ENCODE data around the gene FALEC. TPM values are rescaled to one million over a fixed set of nuclear protein-coding genes. Genes with fewer than 3 reads are reported as not detected.
A peak's percentile ranks its signal among the peaks of the same experiment; 100 is the strongest.

Gene FALEC
- total and polyA plus RNA-seq, 9 of the 15 experiments (the other 6 are each of a cell fraction or from before 2014, with no cell fraction given) = 0.15 to 1.8 (median 0.53) TPM; not detected in 5

- H2AFZ ChIP-seq (ENCODE audit: low read depth, low read length) = no peak overlapping the region
- peaks cover 13% of the 10 kb centered on the region for H3K79me2 ChIP-seq (ENCODE audit: control insufficient read depth, insufficient read depth, low read length)
- intact Hi-C loops (cut with micrococcal nuclease) = no loop called here
- CTCF ChIA-PET (ENCODE audit: low intra/inter-chr PET ratio) = no interaction called here
- H3K27me3 ChIP-seq (ENCODE audit: control insufficient read depth in 2 of 2, insufficient read depth in 2 of 2, low read length in 2 of 2) = no peaks in the 10 kb centered on the region
- peak overlapping the region; percentile 63 for H3K4me2 ChIP-seq (ENCODE audit: insufficient read depth, low read length)
- ATAC-seq (no peak), DNase-seq (ENCODE audit: extremely low read depth in 1 of 4, low spot score in 3 of 4) (peak in 1 of 4 experiments; percentile 6), FAIRE-seq (no peak)
- no peak overlapping the region for H3K4me3 ChIP-seq
- in situ Hi-C loops (cut with MboI) = loop anchor here (10.0 kb wide), 1 partner anchor 427 kb away; no protein-coding TSS in a partner anchor
- H3K27ac ChIP-seq (ENCODE audit: extremely low read depth, low read depth, low read length) = peak overlapping the region; percentile 51; the same call in 2 of the 3 replicates
- H3K9me3 ChIP-seq (replicated peaks; ENCODE audit: control insufficient read depth, insufficient read depth, low read depth, low read length) = no peaks in the 10 kb centered on the region
- peaks cover 3% of the 10 kb centered on the region; the same call in 1 of the 2 replicates for H4K20me1 ChIP-seq (replicated peaks; ENCODE audit: control insufficient read depth, insufficient read depth, low read length)
- WGBS (ENCODE audit: insufficient coverage, low coverage, missing lambda C conversion rate) = 18% methylated on average over 3 of the region's 3 CpGs
- H3K36me3 ChIP-seq (ENCODE audit: control insufficient read depth, insufficient read depth, low read length) = peaks cover 30% of the 10 kb centered on the region
- peaks cover 6% of the 10 kb centered on the region for H3K9me1 ChIP-seq (ENCODE audit: control insufficient read depth, insufficient read depth, low read length)
- peaks cover 28 to 40% of the 10 kb centered on the region in 2 experiments for H3K4me1 ChIP-seq (replicated peaks in 1 of 2; ENCODE audit: control insufficient read depth in 2 of 2, insufficient read depth in 2 of 2, low read length in 2 of 2)
- POLR2A ChIA-PET = interaction anchor here (0.7 to 5.1 kb wide), 8 partner anchors 9 to 406 kb away, joined by 3 to 38 read pairs (median 6); partner anchors contain the start of genes ENSA and MCL1
- H3K9ac ChIP-seq (ENCODE audit: insufficient read depth in 1 of 2, low read depth in 2 of 2, low read length in 2 of 2) = peak overlapping the region; percentile 34 to 47; a peak in 3 of 4 replicates
- BruUV-seq (replicated peaks) = no TSS peak
- TF ChIP-seq GTF2E2 (tag; IDR thresholded peaks at IDR 0.05) = no peak
- TF ChIP-seq POLR2AphosphoS2 (IDR thresholded peaks at IDR 0.05; ENCODE audit: low read length) = peak; percentile 47; the same call in 1 of the 2 replicates
- TF ChIP-seq ZNF197 (CRISPR knock-in tag; IDR thresholded peaks at IDR 0.05; ENCODE audit: low read depth) = no peak
- TF ChIP-seq JUNB (CRISPR knock-in tag; conservative IDR thresholded peaks at IDR 0.05) = no peak
- TF ChIP-seq NR2C2 (CRISPR knock-in tag; IDR thresholded peaks at IDR 0.05) = 0 out of 2 replicates have a peak, but pooled peaks have one; percentile 6
- TF ChIP-seq NR2C2 (tag; IDR thresholded peaks at IDR 0.05) = no peak
- no peak for TF ChIP-seq CREBBP (IDR thresholded peaks at IDR 0.05; ENCODE audit: low read depth, low read length)
- TF ChIP-seq RBFOX2 (IDR thresholded peaks at IDR 0.05; ENCODE audit: low read depth, low read length) = 0 out of 2 replicates have a peak, but pooled peaks have one; percentile 7
- TF ChIP-seq TCF7 (IDR thresholded peaks at IDR 0.05; ENCODE audit: borderline replicate concordance) = no peak
- TF ChIP-seq PML (IDR thresholded peaks at IDR 0.05; ENCODE audit: low read length) = no peak
- no peak for TF ChIP-seq HNRNPK (IDR thresholded peaks at IDR 0.05; ENCODE audit: low read depth, low read length, poor library complexity, severe bottlenecking)
- TF ChIP-seq STAG1 (CRISPR knock-in tag; IDR thresholded peaks at IDR 0.05; ENCODE audit: borderline replicate concordance) = no peak
- no peak for TF ChIP-seq ETV1 (tag; conservative IDR thresholded peaks at IDR 0.05; ENCODE audit: low read depth)
- 0 out of 2 replicates have a peak, but pooled peaks have one; percentile 18 for TF ChIP-seq ZNF384 (IDR thresholded peaks at IDR 0.05; ENCODE audit: low read depth, low read length)
- no peak for TF ChIP-seq KLF1 (tag; IDR thresholded peaks at IDR 0.05)
- no peak for TF ChIP-seq ATF6 (CRISPR knock-in tag; IDR thresholded peaks at IDR 0.05)
- no peak for TF ChIP-seq SRSF7 (optimal IDR thresholded peaks at IDR 0.05; ENCODE audit: low read depth, low read length)
- no peak for TF ChIP-seq ZBTB5 (IDR thresholded peaks at IDR 0.05)
- TF ChIP-seq FOXM1 (IDR thresholded peaks at IDR 0.05; ENCODE audit: low read depth) = no peak
- TF ChIP-seq FOXM1 (CRISPR knock-in tag; IDR thresholded peaks at IDR 0.05; ENCODE audit: low read depth) = no peak
These were observed 51.8 kb downstream of the FALEC start for GRCh38 chr1:150567341-150567716.

Measured in K562 (cell line).